Measurements from ENCODE around the gene C6orf15. TPM values are rescaled to one million over a fixed set of nuclear protein-coding genes. Genes with fewer than 3 reads are reported as not detected.

Gene C6orf15
- total RNA-seq, 2 donors from 2014 or later = not detected

Other genes starting within 250 kb of the C6orf15 start
- 1 to 10 TPM; 2.9 to 7.4 TPM for gene DDR1, start 228.1 kb downstream of the C6orf15 start, total RNA-seq
- 10 to 100 TPM; 29.4 to 49.5 TPM for gene GTF2H4, start 204.4 kb downstream of the C6orf15 start, total RNA-seq
- gene VARS2, start 198.3 kb downstream of the C6orf15 start, total RNA-seq = 10 to 100 TPM; 47.2 to 90.5 TPM
- gene SFTA2, start 180.4 kb downstream of the C6orf15 start, total RNA-seq = not detected
- gene MUCL3, start 171.6 kb downstream of the C6orf15 start, total RNA-seq = not detected
- not detected for gene MUC21, start 128.9 kb downstream of the C6orf15 start, total RNA-seq
- not detected for gene MUC22, start 102.1 kb downstream of the C6orf15 start, total RNA-seq
- gene PSORS1C1, start 2.2 kb upstream of the C6orf15 start, total RNA-seq = not detected
- not detected for gene CDSN, start 7.9 kb upstream of the C6orf15 start, total RNA-seq
- not detected for gene PSORS1C2, start 26.5 kb upstream of the C6orf15 start, total RNA-seq
- gene CCHCR1, start 45.2 kb upstream of the C6orf15 start, total RNA-seq = 10 to 100 TPM; 29.2 to 54.1 TPM
- 10 to 100 TPM; 59.0 to 96.5 TPM for gene TCF19, start 46.0 kb upstream of the C6orf15 start, total RNA-seq
- under 1 TPM in 1 of 2 donors, not detected in 1; 0.21 TPM for gene POU5F1, start 58.1 kb upstream of the C6orf15 start, total RNA-seq
- gene HLA-C, start 159.5 kb upstream of the C6orf15 start, total RNA-seq = 1,000 to 10,000 TPM; 1,205 to 1,894 TPM
- gene HLA-B, start 244.6 kb upstream of the C6orf15 start, total RNA-seq = 1,000 to 10,000 TPM; 3,852 to 7,384 TPM

Measured in natural killer cell treated with Interleukin-12 subunit alpha and Interleukin-12 subunit beta and Interleukin-15 and Interleukin-18, amount 100 ng/mL, for 72 hours (primary cell).